Activated naive CD8-positive, alpha-beta T cell treated with anti-CD3 and anti-CD28 coated beads for 36 hours (primary cell): ENCODE results near the gene PLA2G15. TPM values are rescaled to one million over a fixed set of nuclear protein-coding genes. Genes with fewer than 3 reads are reported as not detected.

Experiments
- DNase-seq: peaks from one replicate; pipeline ENCODE4 v3.0.0; 2021
- H3K27ac Mint-ChIP-seq: one replicate; pipeline ENCODE4 v1.8.0; 2022; ENCODE audit warnings: mild to moderate bottlenecking, moderate library complexity, mixed read lengths
- H3K27me3 Mint-ChIP-seq: one replicate; pipeline ENCODE4 v1.8.0; 2022; ENCODE audit warnings: mild to moderate bottlenecking, mixed read lengths
- H3K36me3 Mint-ChIP-seq: one replicate; pipeline ENCODE4 v1.8.0; 2021; ENCODE audit warnings: mild to moderate bottlenecking, mixed read lengths
- H3K4me1 Mint-ChIP-seq: one replicate; pipeline ENCODE4 v1.8.0; 2021; ENCODE audit warnings: mixed read lengths
- H3K4me3 Mint-ChIP-seq: one replicate; pipeline ENCODE4 v1.8.0; 2022; ENCODE audit warnings: mild to moderate bottlenecking, moderate library complexity, mixed read lengths
- H3K9me3 Mint-ChIP-seq: one replicate; pipeline ENCODE4 v1.8.0; 2022; ENCODE audit warnings: mixed read lengths
- total RNA-seq, 2 experiments: library from RNA; stranded (reverse); gene quantifications; one replicate each; pipeline ENCODE4 v1.2.3, GENCODE V29; 2021

The PLA2G15 gene
- total RNA-seq, 2 experiments from 2014 or later = 7.9 to 8.0 TPM

DNA sequence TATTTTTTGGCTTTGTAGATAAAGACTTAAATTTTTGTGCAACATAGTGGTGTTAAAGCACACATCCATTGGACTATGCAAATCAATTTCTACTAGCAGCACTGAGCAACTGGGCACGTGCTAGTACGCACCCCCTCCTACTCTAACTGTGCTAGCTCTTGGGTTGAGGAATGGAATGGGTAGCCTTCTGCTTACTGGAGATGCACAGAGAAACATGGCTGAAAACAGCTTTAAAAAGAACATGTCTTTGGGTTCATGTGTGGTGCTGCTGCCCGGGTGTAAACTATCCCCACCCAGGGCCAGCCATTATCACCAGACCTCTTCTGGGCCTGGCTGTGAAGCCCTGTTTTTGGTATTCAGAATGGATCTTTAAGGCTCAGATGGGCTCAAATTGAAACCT, 16.5 kb upstream of the PLA2G15 start:
- no peak for DNase-seq
- Mint-ChIP-seq H3K27me3 (no peaks in the 10 kb centered on the region), H3K27ac (peak overlapping the region; percentile 69), H3K9me3 (no peaks in the 10 kb centered on the region), H3K36me3 (peaks cover 6% of the 10 kb centered on the region), H3K4me3 (no peak overlapping the region), H3K4me1 (peaks cover 42% of the 10 kb centered on the region)

DNA sequence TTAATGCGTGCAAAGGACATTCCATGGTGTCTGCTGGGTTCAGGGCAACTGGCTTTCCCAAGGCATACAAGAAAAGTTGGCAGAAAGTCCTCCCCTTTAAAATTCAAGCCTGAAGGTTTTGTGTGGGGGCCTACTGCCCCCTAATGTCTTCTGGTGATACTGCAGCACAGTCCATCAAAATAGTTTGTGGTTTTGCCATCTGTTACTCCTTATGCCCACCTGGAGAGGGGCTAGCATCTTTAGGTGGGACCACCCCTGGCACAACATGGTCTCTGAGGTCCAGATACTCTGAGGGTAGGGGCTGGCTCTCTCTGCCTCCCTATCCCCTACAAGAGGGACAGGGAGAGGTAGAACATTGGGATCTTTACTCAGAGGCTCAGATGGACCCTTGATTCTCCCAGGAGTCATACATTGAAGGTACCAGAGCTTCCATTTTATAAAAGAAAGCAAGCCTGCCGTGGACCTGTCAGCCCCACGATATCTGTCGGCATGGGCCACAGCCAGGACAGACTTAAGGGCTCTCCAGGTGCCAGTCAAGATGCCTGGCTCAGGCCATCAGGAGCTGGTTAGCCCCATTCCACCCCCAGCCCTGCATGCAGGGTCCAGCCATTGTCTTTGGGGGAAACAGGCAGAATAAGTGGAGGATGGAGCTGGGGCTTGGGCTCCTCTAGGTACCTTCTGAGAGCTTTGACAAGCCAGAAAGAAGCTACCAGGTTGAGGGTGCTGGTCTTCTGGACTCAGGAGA, 15.6 kb upstream of the PLA2G15 start:
- H3K36me3 Mint-ChIP-seq = peaks cover 6% of the 10 kb centered on the region
- no peak overlapping the region for H3K4me3 Mint-ChIP-seq
- peaks cover 43% of the 10 kb centered on the region for H3K4me1 Mint-ChIP-seq
- H3K27me3 Mint-ChIP-seq = no peaks in the 10 kb centered on the region
- no peak for DNase-seq
- H3K27ac Mint-ChIP-seq = peak overlapping the region; percentile 69
- H3K9me3 Mint-ChIP-seq = no peaks in the 10 kb centered on the region

DNA sequence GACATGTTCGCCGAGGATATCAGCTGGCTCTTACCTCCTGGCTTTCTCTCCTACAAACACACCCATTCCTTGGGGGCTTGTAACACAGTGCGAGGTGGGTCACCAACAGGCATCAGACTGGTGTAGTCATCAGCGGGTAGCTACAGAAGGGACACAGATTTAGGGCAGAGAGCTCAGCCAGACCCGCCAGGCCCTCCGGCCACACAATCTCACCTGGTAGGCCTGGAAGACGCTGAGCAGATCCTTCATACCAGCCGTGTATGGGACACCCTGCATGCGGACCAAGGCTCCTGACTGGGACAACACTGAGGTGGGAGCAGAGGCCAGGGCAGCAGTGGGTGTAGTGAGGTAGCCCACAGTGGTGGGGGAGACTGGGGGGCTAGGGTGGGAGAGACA, 15.0 kb upstream of the PLA2G15 start:
- peaks cover 6% of the 10 kb centered on the region for H3K36me3 Mint-ChIP-seq
- H3K9me3 Mint-ChIP-seq = no peaks in the 10 kb centered on the region
- no peak overlapping the region for H3K27ac Mint-ChIP-seq
- H3K27me3 Mint-ChIP-seq = no peaks in the 10 kb centered on the region
- peaks cover 44% of the 10 kb centered on the region for H3K4me1 Mint-ChIP-seq
- DNase-seq = no peak
- H3K4me3 Mint-ChIP-seq = no peak overlapping the region

DNA sequence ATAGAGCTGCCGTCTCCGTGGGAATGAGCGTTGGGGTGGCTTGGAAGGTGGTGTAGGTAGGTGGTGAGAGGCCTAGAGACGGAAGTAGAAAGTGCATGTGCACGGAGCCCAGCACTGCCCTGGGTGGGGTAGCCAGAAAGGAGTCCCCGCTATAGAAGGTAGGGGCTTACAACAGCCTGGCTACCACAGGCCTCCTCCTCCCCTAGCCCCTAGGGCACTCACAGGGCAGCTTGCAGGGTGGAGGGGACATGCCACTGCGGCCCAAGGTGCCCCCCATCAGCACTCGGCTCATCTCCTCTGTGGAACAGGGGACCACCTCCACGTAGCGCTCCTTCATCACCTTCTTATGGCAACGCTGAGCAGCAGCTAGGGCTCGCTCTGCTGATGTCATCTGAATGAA, 14.2 kb upstream of the PLA2G15 start:
- Mint-ChIP-seq H3K4me3 (no peak overlapping the region), H3K27me3 (no peaks in the 10 kb centered on the region), H3K4me1 (peaks cover 36% of the 10 kb centered on the region), H3K9me3 (no peaks in the 10 kb centered on the region), H3K36me3 (peaks cover 6% of the 10 kb centered on the region), H3K27ac (no peak overlapping the region)
- no peak for DNase-seq

DNA sequence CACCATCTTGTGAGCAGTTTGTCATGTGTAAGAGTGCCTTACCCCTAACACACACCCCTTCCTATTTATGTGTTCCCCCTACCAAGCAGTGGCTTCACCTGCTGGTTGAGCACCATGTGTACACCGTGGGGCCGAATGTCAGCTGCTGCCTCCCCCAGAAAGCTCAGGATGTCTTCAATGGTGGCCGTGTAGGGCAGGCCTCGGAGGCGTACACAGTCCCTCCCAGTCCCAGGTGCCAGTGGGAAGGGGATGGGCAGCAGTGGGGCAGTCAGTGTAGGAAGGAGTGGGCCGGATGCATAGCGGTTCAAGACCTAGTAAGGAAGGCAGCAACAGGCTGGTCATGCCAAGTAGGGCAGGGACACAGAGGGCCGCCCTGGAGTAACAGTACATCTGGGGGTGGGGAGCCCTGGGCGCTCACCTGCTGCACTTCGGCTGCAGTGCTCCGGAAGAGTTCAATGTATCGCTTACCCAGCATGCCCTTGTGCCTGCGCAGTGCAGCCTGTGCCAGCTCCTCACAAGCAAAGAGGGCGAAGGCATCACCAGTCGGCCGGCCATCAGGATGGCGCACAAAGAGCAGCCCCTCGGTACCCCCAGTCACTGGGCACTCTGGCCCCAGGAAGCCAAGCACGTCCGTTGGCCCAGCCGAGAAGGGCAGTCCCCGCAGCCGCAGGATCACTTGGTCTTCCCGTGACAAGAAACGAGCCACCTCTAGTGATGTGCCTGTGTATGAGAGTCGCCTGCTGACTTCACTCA, 13.6 kb upstream of the PLA2G15 start:
- Mint-ChIP-seq H3K27me3 (no peaks in the 10 kb centered on the region), H3K36me3 (peaks cover 6% of the 10 kb centered on the region), H3K9me3 (no peaks in the 10 kb centered on the region), H3K27ac (peak overlapping the region; percentile 66), H3K4me1 (peaks cover 40% of the 10 kb centered on the region), H3K4me3 (no peak overlapping the region)
- DNase-seq = no peak

DNA sequence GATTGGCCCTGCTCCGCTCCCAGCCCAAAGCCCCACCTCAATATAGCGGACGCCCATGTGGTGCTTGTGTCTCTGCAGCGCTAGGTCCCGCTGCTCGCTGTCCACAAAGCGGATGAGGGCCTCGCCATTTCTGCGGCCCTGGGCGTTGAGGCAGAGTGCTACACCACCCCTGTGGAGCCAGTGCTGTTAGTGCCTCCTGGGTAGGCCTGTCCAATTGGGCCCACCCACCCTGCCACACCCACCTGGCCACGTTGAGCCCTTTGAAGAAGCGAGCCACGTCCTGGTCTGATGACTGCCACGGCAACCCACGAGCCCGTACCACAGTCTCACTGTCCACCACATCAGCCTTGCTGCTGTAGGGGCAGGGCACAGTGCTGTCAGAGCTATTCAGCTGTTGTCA, 12.8 kb upstream of the PLA2G15 start:
- no peak for DNase-seq
- Mint-ChIP-seq H3K27me3 (no peaks in the 10 kb centered on the region), H3K9me3 (no peaks in the 10 kb centered on the region), H3K27ac (no peak overlapping the region), H3K36me3 (peaks cover 6% of the 10 kb centered on the region), H3K4me3 (no peak overlapping the region), H3K4me1 (peaks cover 40% of the 10 kb centered on the region)

DNA sequence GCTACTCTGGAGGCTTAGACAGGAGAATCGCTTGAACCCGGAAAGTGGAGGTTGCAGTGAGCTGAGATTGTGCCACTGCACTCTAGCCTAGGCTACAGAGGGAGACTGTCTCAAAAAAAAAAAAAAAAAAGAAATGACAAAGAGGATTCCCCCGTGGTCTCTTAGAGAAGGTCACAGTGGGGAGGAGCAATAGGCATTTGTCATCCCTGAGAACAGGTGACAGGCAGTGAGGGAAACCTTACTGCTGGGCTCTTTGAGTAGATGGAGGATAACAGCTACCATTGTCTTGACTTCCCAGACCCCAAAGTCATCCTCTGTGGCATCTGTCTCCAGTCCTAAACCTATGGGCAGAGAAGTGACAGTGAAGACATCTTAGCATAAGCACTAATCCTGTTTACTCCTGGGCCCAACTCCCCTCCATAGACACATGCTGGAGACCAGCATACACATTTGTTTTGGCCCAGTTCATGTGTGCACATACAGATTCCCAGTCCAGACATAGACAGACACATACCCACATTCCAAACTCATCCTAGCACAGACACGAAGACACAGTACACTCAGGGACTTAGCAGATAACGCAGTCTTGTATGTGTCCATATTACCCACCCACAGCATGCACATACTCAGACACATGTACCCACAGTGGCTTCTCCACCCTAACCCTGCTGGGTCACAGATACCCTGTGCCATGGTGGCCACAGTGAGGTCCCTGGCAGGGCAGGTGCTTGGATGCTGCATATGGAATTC, 11.9 kb upstream of the PLA2G15 start:
- peaks cover 4% of the 10 kb centered on the region for H3K36me3 Mint-ChIP-seq
- H3K4me1 Mint-ChIP-seq = peaks cover 35% of the 10 kb centered on the region
- H3K9me3 Mint-ChIP-seq = no peaks in the 10 kb centered on the region
- H3K27ac Mint-ChIP-seq = peak overlapping the region; percentile 25
- DNase-seq = no peak
- H3K27me3 Mint-ChIP-seq = no peaks in the 10 kb centered on the region
- no peak overlapping the region for H3K4me3 Mint-ChIP-seq

DNA sequence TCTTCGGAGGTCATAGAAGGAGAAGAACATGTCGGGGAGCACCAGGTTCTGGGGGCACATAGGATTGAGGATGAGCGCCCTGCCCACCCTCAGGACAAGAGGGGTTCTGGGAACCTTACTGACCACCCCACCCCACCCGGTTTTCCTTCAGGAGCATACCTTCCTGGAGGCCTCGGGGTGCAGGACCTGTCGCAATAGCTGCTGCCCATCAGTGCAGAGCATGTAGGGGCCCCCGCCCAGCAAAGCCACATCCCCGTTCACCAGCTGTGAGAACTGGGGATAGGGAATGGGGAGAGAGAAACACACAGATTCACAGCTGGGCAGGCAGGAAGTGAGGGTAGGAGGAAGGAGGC, 11.4 kb upstream of the PLA2G15 start:
- Mint-ChIP-seq H3K27ac (no peak overlapping the region), H3K4me3 (no peak overlapping the region), H3K9me3 (no peaks in the 10 kb centered on the region), H3K27me3 (no peaks in the 10 kb centered on the region), H3K4me1 (peaks cover 33% of the 10 kb centered on the region), H3K36me3 (peaks cover 4% of the 10 kb centered on the region)
- DNase-seq = no peak

DNA sequence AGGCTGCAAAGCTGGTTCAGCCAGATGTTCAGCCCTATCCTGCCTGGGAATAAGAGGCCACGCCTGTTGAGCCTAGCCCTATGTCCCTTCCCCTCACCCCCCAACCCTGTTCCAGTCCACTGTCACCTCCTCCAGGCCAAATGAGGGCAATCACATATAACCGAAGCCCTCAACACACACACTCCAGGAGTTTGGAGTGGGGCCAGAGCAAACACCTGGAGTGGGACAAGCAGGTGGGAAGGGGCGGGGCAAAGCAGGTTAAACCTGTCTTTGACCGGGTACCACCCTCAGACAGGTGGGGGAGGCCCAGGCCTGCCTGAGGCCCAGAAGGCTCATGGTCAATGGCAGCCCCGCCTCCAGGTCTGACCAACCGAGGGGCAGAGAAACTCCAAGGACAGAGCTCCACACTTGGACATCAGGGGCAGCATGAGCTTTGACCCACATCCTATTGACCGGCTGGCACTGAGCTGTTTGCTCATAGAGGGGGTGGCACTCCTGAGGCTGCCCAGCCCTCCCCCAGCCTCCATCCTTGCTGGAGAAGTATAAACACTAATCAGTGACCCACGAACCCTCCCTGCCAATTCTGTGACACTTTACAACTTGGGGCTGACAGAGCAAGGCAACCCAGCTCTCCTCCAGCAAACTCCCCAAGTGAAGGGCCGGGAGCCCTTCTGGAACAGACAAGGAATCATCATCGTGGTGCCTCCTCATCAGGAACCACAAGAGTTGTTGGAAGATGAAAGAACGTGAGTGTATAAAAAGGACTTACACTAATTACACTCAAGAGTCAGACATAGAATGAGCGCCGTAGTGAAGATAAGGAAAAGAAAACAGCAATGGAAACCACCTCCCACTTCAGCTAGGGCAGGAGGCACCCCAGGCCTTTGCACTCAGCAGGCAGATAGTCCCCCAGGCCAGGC, 10.7 kb upstream of the PLA2G15 start:
- H3K36me3 Mint-ChIP-seq = no peaks in the 10 kb centered on the region
- no peaks in the 10 kb centered on the region for H3K9me3 Mint-ChIP-seq
- no peaks in the 10 kb centered on the region for H3K27me3 Mint-ChIP-seq
- H3K4me1 Mint-ChIP-seq = peaks cover 28% of the 10 kb centered on the region
- DNase-seq = no peak
- H3K27ac Mint-ChIP-seq = no peak overlapping the region
- peak overlapping the region; percentile 22 for H3K4me3 Mint-ChIP-seq

DNA sequence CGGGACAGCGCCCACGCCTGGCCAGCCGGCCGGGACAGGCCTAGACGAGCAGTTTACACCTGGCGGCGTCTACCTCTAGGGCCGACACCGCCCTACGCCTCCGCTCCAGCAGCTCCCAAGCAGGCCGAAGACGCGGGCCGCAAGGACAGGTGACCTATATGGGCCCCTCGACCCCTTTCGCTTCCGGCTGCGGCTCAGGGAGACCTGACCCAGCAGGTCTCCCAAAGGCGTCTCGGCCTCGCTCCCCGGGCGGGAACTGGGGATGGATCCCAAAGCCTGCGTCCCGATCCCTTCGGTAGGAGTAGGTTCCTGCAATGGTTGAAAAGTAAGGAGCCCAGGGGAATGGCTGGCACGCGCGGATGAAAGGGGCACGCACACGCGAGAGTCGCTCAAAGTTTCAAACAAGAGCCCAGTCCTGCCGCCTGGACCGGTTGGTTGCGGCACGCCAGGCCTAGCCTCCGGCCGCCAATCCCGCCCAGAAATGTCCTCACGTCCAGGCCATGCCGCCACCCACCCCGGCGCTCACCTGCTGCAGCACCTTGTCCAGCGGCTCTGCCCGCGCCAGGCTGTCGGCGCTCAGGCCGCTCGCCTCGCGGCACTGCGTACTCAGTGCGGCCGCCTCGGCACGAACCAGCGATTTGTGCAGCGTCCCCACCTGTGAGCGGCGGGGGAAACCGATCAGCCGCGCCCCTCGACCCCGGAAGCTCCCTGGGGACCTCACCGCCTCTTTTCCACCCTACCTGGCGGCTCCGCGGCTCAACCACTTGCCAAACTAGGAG, 9.9 kb upstream of the PLA2G15 start:
- Mint-ChIP-seq H3K27ac (no peak overlapping the region), H3K27me3 (no peaks in the 10 kb centered on the region), H3K4me3 (peak overlapping the region; percentile 37), H3K4me1 (peaks cover 30% of the 10 kb centered on the region), H3K9me3 (no peaks in the 10 kb centered on the region), H3K36me3 (no peaks in the 10 kb centered on the region)
- DNase-seq = no peak

DNA sequence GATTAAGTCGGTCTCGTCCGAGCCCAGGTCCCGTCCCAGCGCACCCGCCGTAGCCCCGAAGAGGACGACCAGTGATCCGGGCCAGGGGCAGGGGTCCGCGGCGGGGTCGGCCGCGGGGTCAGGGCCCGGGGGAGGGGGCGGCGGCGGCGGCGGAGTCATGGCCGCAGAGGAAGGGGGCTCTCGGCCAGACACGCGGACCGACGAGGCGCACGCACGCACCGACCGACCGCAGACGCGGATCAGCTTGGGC, 9.4 kb upstream of the PLA2G15 start, which contains the start of gene ESRP2:
ESRP2 (minus strand) TSS at position 241 of the 250 bp plus-strand sequence; CDS start at position 159, 82 bp downstream.
- Mint-ChIP-seq H3K4me3 (peak within 1 kb of the TSS; percentile 87), H3K4me1 (peaks cover 30% of the 10 kb centered on the region), H3K9me3 (no peaks in the 10 kb centered on the region), H3K27ac (peak within 1 kb of the TSS; percentile 93), H3K27me3 (no peaks in the 10 kb centered on the region), H3K36me3 (no peaks in the 10 kb centered on the region)
- DNase-seq = no peak

DNA sequence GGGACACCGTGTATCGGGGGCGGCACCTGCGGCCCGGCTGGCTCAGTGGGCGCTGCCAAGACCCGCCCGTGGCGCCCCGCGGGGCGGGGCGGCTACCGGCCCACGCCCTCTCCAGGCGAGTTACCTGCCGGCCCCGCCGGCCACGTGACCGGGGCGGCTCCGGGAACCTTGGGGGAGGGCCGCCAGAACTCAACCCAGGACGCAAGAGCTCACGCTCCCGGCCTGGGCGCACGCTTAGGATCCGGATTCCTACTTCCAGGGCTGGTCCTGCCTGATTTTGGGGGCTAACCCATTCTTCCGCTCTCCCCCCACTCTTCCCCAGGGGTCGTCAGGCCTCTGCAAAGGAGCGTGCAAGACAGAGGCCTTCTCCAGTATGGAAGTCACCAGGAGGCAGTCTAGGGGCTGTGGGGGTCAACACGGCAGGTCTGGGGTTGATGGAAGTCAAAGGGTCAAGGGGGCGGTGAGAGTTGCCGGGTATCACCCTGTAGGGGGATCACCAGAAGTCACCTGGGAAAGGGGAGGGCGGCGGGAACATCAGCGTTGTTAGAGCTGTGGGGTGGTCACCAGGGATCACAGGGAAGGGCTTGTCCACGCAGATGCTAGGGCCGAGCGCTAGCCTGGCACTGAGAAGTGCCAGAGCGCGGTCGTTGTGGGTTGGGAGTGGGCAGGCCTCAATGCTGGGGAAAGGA, 8.9 kb upstream of the PLA2G15 start:
- H3K27ac Mint-ChIP-seq = peak overlapping the region; percentile 93
- no peaks in the 10 kb centered on the region for H3K27me3 Mint-ChIP-seq
- peak overlapping the region; percentile 87 for H3K4me3 Mint-ChIP-seq
- no peaks in the 10 kb centered on the region for H3K36me3 Mint-ChIP-seq
- H3K9me3 Mint-ChIP-seq = no peaks in the 10 kb centered on the region
- peaks cover 30% of the 10 kb centered on the region for H3K4me1 Mint-ChIP-seq
- peak; percentile 73 for DNase-seq

DNA sequence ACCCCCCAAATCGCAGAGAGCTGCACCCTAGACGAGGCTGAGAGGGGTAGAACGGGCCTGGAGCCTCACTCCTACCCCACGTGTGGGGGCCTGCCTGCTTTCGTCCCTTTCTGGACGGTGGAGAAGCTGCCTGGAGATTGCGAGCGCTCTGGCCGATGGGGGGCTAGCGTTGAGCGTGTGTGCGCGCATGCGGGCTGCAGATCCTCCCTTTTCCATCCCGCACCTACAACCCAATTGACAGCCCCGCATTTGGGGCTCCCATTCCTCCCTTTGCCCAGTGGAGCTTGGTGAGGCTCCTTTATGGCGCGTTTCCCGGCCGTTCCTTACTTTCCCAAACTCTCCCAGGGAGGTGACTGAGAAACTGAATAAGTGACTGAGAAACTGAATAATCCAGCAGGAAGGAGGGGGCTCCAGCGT, 8.3 kb upstream of the PLA2G15 start:
- peak; percentile 44 for DNase-seq
- Mint-ChIP-seq H3K27ac (peak overlapping the region; percentile 93), H3K4me1 (peaks cover 30% of the 10 kb centered on the region), H3K9me3 (no peaks in the 10 kb centered on the region), H3K36me3 (no peaks in the 10 kb centered on the region), H3K4me3 (peak overlapping the region; percentile 87), H3K27me3 (no peaks in the 10 kb centered on the region)
